Measurements from ENCODE around the gene ITGB8.
A peak's percentile ranks its signal among the peaks of the same experiment; 100 is the strongest.

The ITGB8 gene

DNA sequence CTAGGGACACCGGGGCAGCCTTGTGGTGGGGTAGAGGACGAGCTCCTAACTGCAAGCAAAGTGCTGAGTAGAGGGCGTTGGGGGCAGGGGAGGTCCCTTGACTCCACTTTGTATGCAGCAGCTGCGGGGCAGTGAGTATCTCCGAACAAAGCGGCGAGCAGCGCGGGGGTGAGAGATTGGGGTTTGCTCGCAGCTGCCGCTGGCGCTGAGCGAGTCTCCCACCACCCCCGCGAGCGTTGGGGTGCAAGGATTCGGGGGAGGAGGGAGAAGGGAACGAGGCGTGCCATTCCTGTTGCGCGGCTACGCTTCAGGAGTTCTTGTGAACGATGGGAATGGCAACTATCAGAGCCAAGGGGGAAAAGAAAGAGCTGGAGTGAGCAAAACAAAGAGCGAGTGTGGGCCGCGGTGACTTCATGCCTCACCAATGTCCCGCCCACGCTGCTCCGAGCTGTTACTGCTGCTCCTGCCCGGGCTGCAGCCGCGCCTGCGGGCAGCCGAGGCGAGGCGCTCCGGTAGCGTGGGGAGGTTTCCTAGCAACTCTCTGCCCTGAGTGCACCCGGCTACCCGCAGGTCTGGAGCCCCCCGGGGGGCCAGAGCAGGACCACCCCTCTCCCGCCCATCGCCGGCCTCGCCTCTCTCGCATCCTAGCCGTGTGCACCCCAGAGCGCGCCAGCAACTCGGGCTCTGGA lies at the start of gene ITGB8:
TSS of gene ITGB8 (plus strand) at position 662 of the 689 bp plus-strand sequence. CDS start 907 bp downstream, outside the sequence.
- H3K27ac ChIP-seq (ENCODE audit: low read depth, low read length): peak within 1 kb of the TSS; percentile 93
- H3K27me3 ChIP-seq (ENCODE audit: control insufficient read depth in 1 of 2, insufficient read depth in 2 of 2, low read length in 2 of 2): no peaks in the 10 kb centered on the region
- peak within 1 kb of the TSS; percentile 77 for H3K9ac ChIP-seq (ENCODE audit: low read length)
- peak within 1 kb of the TSS; percentile 89 to 90 for H3K4me3 ChIP-seq (ENCODE audit: low read depth in 1 of 2, low read length in 2 of 2)
- no peaks in the 10 kb centered on the region for H3K9me3 ChIP-seq (ENCODE audit: low read length)
- peaks cover 4% of the 10 kb centered on the region for H3K4me1 ChIP-seq (ENCODE audit: insufficient read depth, low read length)
- no peaks in the 10 kb centered on the region for H3K36me3 ChIP-seq (ENCODE audit: insufficient read depth, low read length)

- Histone ChIP-seq H3K27ac (ENCODE audit: low read depth, low read length) (no peak overlapping the region), H3K27me3 (ENCODE audit: control insufficient read depth in 1 of 2, insufficient read depth in 2 of 2, low read length in 2 of 2) (no peaks in the 10 kb centered on the region), H3K9me3 (ENCODE audit: low read length) (no peaks in the 10 kb centered on the region), H3K36me3 (ENCODE audit: insufficient read depth, low read length) (no peaks in the 10 kb centered on the region), H3K9ac (ENCODE audit: low read length) (no peak overlapping the region), H3K4me1 (ENCODE audit: insufficient read depth, low read length) (peaks cover 4% of the 10 kb centered on the region), H3K4me3 (ENCODE audit: low read depth in 1 of 2, low read length in 2 of 2) (no peak overlapping the region)
Measured at GRCh38 chr7:20282959-20283358, 47.7 kb upstream of the ITGB8 start.

GRCh38 chr7:20283385-20283784 lies 47.3 kb upstream of the ITGB8 start:
- Histone ChIP-seq H3K4me3 (ENCODE audit: low read depth in 1 of 2, low read length in 2 of 2) (no peak overlapping the region), H3K4me1 (ENCODE audit: insufficient read depth, low read length) (peaks cover 4% of the 10 kb centered on the region), H3K9ac (ENCODE audit: low read length) (no peak overlapping the region), H3K27me3 (ENCODE audit: control insufficient read depth in 1 of 2, insufficient read depth in 2 of 2, low read length in 2 of 2) (no peaks in the 10 kb centered on the region), H3K9me3 (ENCODE audit: low read length) (no peaks in the 10 kb centered on the region), H3K36me3 (ENCODE audit: insufficient read depth, low read length) (no peaks in the 10 kb centered on the region), H3K27ac (ENCODE audit: low read depth, low read length) (no peak overlapping the region)

- Histone ChIP-seq H3K4me1 (ENCODE audit: insufficient read depth, low read length) (peaks cover 4% of the 10 kb centered on the region), H3K9me3 (ENCODE audit: low read length) (no peaks in the 10 kb centered on the region), H3K36me3 (ENCODE audit: insufficient read depth, low read length) (no peaks in the 10 kb centered on the region), H3K9ac (ENCODE audit: low read length) (no peak overlapping the region), H3K27me3 (ENCODE audit: control insufficient read depth in 1 of 2, insufficient read depth in 2 of 2, low read length in 2 of 2) (no peaks in the 10 kb centered on the region), H3K4me3 (ENCODE audit: low read depth in 1 of 2, low read length in 2 of 2) (no peak overlapping the region), H3K27ac (ENCODE audit: low read depth, low read length) (no peak overlapping the region)
Measured at GRCh38 chr7:20284003-20284770, 46.5 kb upstream of the ITGB8 start.

- no peak overlapping the region for H3K4me3 ChIP-seq (ENCODE audit: low read depth in 1 of 2, low read length in 2 of 2)
- H3K36me3 ChIP-seq (ENCODE audit: insufficient read depth, low read length): no peaks in the 10 kb centered on the region
- H3K9me3 ChIP-seq (ENCODE audit: low read length): no peaks in the 10 kb centered on the region
- H3K27me3 ChIP-seq (ENCODE audit: control insufficient read depth in 1 of 2, insufficient read depth in 2 of 2, low read length in 2 of 2): no peaks in the 10 kb centered on the region
- H3K9ac ChIP-seq (ENCODE audit: low read length): no peak overlapping the region
- H3K27ac ChIP-seq (ENCODE audit: low read depth, low read length): no peak overlapping the region
- H3K4me1 ChIP-seq (ENCODE audit: insufficient read depth, low read length): peaks cover 4% of the 10 kb centered on the region
Measured at GRCh38 chr7:20284771-20285143, 45.9 kb upstream of the ITGB8 start.

- no peaks in the 10 kb centered on the region for H3K4me1 ChIP-seq (ENCODE audit: insufficient read depth, low read length)
- H3K4me3 ChIP-seq (ENCODE audit: low read depth in 1 of 2, low read length in 2 of 2): no peak overlapping the region
- H3K9me3 ChIP-seq (ENCODE audit: low read length): no peaks in the 10 kb centered on the region
- H3K27ac ChIP-seq (ENCODE audit: low read depth, low read length): no peak overlapping the region
- H3K36me3 ChIP-seq (ENCODE audit: insufficient read depth, low read length): no peaks in the 10 kb centered on the region
- no peak overlapping the region for H3K9ac ChIP-seq (ENCODE audit: low read length)
- H3K27me3 ChIP-seq (ENCODE audit: control insufficient read depth in 1 of 2, insufficient read depth in 2 of 2, low read length in 2 of 2): no peaks in the 10 kb centered on the region
Measured at GRCh38 chr7:20287317-20287716, 43.4 kb upstream of the ITGB8 start.

DNA sequence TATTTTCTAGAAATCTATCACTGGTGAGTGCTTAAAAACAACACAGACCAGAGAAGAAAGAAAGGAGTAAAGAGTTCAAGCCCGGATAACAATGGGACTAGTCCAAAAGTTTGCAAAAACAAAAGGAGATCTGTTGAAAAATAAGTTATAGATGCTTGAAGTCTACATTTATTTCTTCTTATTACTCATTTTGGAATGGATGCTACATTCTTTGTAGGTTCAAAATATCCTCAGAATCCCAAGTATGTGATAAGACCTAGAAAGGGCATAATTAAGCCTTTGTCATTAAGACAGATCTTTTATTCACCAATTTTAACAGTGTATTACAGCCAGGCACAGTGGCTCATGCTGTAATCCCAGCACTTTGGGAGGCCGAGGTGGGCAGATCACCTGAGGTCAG lies 42.7 kb upstream of the ITGB8 start:
- Histone ChIP-seq H3K4me3 (ENCODE audit: low read depth in 1 of 2, low read length in 2 of 2) (no peak overlapping the region), H3K9ac (ENCODE audit: low read length) (no peak overlapping the region), H3K36me3 (ENCODE audit: insufficient read depth, low read length) (no peaks in the 10 kb centered on the region), H3K9me3 (ENCODE audit: low read length) (no peaks in the 10 kb centered on the region), H3K4me1 (ENCODE audit: insufficient read depth, low read length) (no peaks in the 10 kb centered on the region), H3K27ac (ENCODE audit: low read depth, low read length) (no peak overlapping the region), H3K27me3 (ENCODE audit: control insufficient read depth in 1 of 2, insufficient read depth in 2 of 2, low read length in 2 of 2) (no peaks in the 10 kb centered on the region)

DNA sequence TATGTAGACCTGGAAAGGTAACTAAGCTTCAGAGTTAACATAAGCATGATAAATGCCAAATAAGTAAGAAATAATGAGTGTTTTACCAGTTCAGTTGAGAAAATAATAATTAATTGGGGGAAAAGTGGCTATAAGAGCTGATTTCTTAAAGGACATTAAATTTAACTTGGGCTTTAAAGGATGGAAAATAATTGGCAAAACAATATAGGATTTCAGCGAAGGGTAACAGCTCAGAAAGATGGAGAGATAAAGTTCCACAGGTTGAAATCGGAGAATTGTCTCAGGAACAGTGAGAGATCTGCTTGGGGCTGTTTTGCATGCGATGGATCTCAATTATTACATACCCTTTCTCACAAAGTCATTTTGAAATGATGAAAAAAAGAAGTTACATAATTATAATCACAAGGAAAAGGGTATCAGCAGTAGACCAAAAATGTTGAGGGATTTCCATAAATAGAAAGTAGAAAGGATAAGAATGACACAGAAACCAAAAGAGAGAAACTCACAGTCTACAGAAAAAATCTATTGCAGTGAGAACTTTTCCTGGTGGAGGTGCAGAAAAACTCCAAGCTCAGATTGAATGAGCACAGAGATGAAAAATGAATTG lies 40.1 kb upstream of the ITGB8 start:
- Histone ChIP-seq H3K36me3 (ENCODE audit: insufficient read depth, low read length) (no peaks in the 10 kb centered on the region), H3K4me3 (ENCODE audit: low read depth in 1 of 2, low read length in 2 of 2) (no peak overlapping the region), H3K9me3 (ENCODE audit: low read length) (no peaks in the 10 kb centered on the region), H3K9ac (ENCODE audit: low read length) (no peak overlapping the region), H3K27ac (ENCODE audit: low read depth, low read length) (no peak overlapping the region), H3K27me3 (ENCODE audit: control insufficient read depth in 1 of 2, insufficient read depth in 2 of 2, low read length in 2 of 2) (no peaks in the 10 kb centered on the region), H3K4me1 (ENCODE audit: insufficient read depth, low read length) (no peaks in the 10 kb centered on the region)

DNA sequence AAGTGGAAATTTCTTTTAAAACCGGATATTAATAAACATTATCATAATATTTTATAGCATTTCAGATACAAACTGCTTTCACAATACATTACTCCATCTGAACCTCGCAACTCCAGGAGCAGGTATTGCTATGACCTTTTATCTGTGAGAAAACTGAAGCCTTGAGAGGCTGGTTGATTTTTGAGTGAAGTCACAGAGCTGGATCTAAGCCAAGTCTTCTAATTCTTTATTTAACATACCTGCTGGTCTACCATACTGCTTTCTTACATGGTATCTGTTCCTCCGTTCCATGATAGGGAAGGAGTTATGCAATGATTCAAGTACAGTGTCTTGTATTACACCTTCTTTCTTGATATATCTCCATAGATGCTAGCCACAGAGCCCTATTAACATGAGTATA lies 37.4 kb upstream of the ITGB8 start:
- Histone ChIP-seq H3K9me3 (ENCODE audit: low read length) (no peaks in the 10 kb centered on the region), H3K4me1 (ENCODE audit: insufficient read depth, low read length) (no peaks in the 10 kb centered on the region), H3K27me3 (ENCODE audit: control insufficient read depth in 1 of 2, insufficient read depth in 2 of 2, low read length in 2 of 2) (no peaks in the 10 kb centered on the region), H3K36me3 (ENCODE audit: insufficient read depth, low read length) (no peaks in the 10 kb centered on the region), H3K4me3 (ENCODE audit: low read depth in 1 of 2, low read length in 2 of 2) (no peak overlapping the region), H3K27ac (ENCODE audit: low read depth, low read length) (no peak overlapping the region), H3K9ac (ENCODE audit: low read length) (no peak overlapping the region)

DNA sequence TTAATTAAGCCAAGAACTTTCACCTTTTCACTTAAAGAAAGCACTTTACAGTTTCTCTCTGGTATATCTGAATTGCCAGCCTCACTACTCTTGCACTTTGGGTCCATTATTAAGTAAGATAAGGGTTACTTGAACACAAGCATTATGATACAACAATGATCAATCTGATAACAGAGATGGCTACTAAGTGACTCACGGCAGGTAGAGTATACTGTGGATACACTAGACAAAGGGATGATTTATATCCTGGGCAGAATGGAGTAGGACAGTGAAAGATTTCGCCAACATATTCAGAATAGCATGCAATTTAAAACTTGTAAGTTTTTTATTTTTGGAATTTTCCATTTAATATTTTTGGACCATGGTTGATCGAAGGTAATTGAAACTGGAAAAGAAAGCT lies 34.3 kb upstream of the ITGB8 start:
- Histone ChIP-seq H3K9ac (ENCODE audit: low read length) (no peak overlapping the region), H3K27me3 (ENCODE audit: control insufficient read depth in 1 of 2, insufficient read depth in 2 of 2, low read length in 2 of 2) (no peaks in the 10 kb centered on the region), H3K36me3 (ENCODE audit: insufficient read depth, low read length) (no peaks in the 10 kb centered on the region), H3K27ac (ENCODE audit: low read depth, low read length) (no peak overlapping the region), H3K4me1 (ENCODE audit: insufficient read depth, low read length) (peaks cover 7% of the 10 kb centered on the region), H3K4me3 (ENCODE audit: low read depth in 1 of 2, low read length in 2 of 2) (no peak overlapping the region), H3K9me3 (ENCODE audit: low read length) (no peaks in the 10 kb centered on the region)

DNA sequence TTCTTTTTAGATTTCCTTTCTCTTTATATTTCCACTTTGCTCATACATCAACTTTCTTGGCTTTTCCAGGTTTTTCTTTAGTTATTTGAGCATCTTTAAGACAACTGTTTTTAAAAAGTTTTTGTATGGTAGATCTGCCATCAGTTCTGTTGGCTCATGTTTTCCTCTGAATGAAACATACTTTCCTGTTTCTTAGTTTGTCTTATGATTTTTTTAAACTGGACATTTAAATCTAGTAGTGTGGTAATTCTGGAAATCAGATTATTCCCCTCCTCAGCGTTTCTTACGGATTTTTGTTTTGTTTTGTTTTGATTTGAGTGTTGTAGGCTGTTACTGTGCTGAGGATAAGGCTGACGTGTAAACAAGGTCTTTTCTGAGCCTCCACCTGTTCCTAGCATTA lies 33.8 kb upstream of the ITGB8 start:
- Histone ChIP-seq H3K9me3 (ENCODE audit: low read length) (no peaks in the 10 kb centered on the region), H3K4me3 (ENCODE audit: low read depth in 1 of 2, low read length in 2 of 2) (no peak overlapping the region), H3K4me1 (ENCODE audit: insufficient read depth, low read length) (peaks cover 7% of the 10 kb centered on the region)

More for the DNA sequence above, 33.8 kb upstream of the ITGB8 start:
- Histone ChIP-seq H3K27ac (ENCODE audit: low read depth, low read length) (no peak overlapping the region), H3K27me3 (ENCODE audit: control insufficient read depth in 1 of 2, insufficient read depth in 2 of 2, low read length in 2 of 2) (no peaks in the 10 kb centered on the region), H3K36me3 (ENCODE audit: insufficient read depth, low read length) (no peaks in the 10 kb centered on the region), H3K9ac (ENCODE audit: low read length) (no peak overlapping the region)

Measured in muscle layer of colon (tissue), 2 donors.